HG02970 (cell line): ENCODE results near the gene COP1.

Experiments
- ATAC-seq: cut with Tn5 transposase; IDR thresholded peaks from one replicate; pipeline ENCODE4 v1.9.1; 2021; ENCODE audit warnings: mild to moderate bottlenecking, moderate library complexity, moderate number of reproducible peaks; ENCODE audit not compliant: unreplicated experiment, low FRiP score

Gene COP1

GRCh38 chr1:175981128-175981527, 226.0 kb downstream of the COP1 start:
- ATAC-seq, result no peak

GRCh38 chr1:175978926-175979325, 228.2 kb downstream of the COP1 start:
- ATAC-seq, result no peak

- no peak for ATAC-seq
Observed at GRCh38 chr1:175978476-175978875, 228.6 kb downstream of the COP1 start.

GRCh38 chr1:175976865-175977642, 230.0 kb downstream of the COP1 start:
- ATAC-seq, result no peak

GRCh38 chr1:175969231-175969630, 237.9 kb downstream of the COP1 start:
- no peak for ATAC-seq

- ATAC-seq, result no peak
Observed at GRCh38 chr1:175968486-175969172, 238.5 kb downstream of the COP1 start.

GRCh38 chr1:175963740-175964139, 243.3 kb downstream of the COP1 start:
- ATAC-seq, result no peak

GRCh38 chr1:175960169-175960568, 246.9 kb downstream of the COP1 start:
- no peak for ATAC-seq

GRCh38 chr1:175951627-175952026, 255.5 kb downstream of the COP1 start:
- ATAC-seq, result no peak

GRCh38 chr1:175947771-175948170, 259.3 kb downstream of the COP1 start:
- no peak for ATAC-seq

- ATAC-seq, result no peak
Observed at GRCh38 chr1:175944591-175944990, 262.5 kb downstream of the COP1 start.

GRCh38 chr1:175941164-175941563, 265.9 kb downstream of the COP1 start:
- ATAC-seq, result no peak

- no peak for ATAC-seq
Observed at GRCh38 chr1:175936736-175937135, 270.4 kb downstream of the COP1 start.

- ATAC-seq, result no peak
Observed at GRCh38 chr1:175935566-175936115, 271.4 kb downstream of the COP1 start.

- ATAC-seq, result no peak
Observed at GRCh38 chr1:175935166-175935565, 271.9 kb downstream of the COP1 start.

- ATAC-seq, result no peak
Observed at GRCh38 chr1:175933801-175934200, 273.3 kb downstream of the COP1 start.

- ATAC-seq, result no peak
Observed at GRCh38 chr1:175927944-175928343, 279.1 kb downstream of the COP1 start.

GRCh38 chr1:175922254-175922881, 284.7 kb downstream of the COP1 start:
- ATAC-seq, result no peak

- no peak for ATAC-seq
Observed at GRCh38 chr1:175920381-175920780, 286.7 kb downstream of the COP1 start.

- no peak for ATAC-seq
Observed at GRCh38 chr1:175919001-175919400, 288.1 kb downstream of the COP1 start.

GRCh38 chr1:175918364-175918801, 288.7 kb downstream of the COP1 start:
- ATAC-seq, result no peak
